Effector memory CD4-positive, alpha-beta T cell (primary cell): ENCODE data around the gene RAPGEF6.

Experiments
- DNase-seq, 3 donors: peaks; one replicate each; pipeline ENCODE4 v3.0.0-alpha.2; 2020
- H3K27ac ChIP-seq: 2 replicates; pipeline ENCODE4 v1.7.0; 2013; ENCODE audit warnings: mild to moderate bottlenecking, low read length, moderate library complexity; ENCODE audit not compliant: insufficient read depth, poor library complexity, severe bottlenecking
- H3K27me3 ChIP-seq: replicated peaks from 2 replicates; pipeline ENCODE4 v1.7.0; 2013; ENCODE audit warnings: mild to moderate bottlenecking, low read length; ENCODE audit not compliant: insufficient read depth, control insufficient read depth, poor library complexity, severe bottlenecking
- H3K36me3 ChIP-seq: 2 replicates; pipeline ENCODE4 v1.7.0; 2013; ENCODE audit warnings: mild to moderate bottlenecking, low read length, moderate library complexity; ENCODE audit not compliant: control insufficient read depth, insufficient read depth
- H3K4me1 ChIP-seq: 2 replicates; pipeline ENCODE4 v1.7.0; 2013; ENCODE audit warnings: low read length, mild to moderate bottlenecking; ENCODE audit not compliant: control insufficient read depth, insufficient read depth, poor library complexity, severe bottlenecking
- H3K4me3 ChIP-seq: 2 replicates; pipeline ENCODE4 v1.7.0; 2013; ENCODE audit warnings: low read length, low read depth, mild to moderate bottlenecking; ENCODE audit not compliant: insufficient read depth, poor library complexity, severe bottlenecking
- H3K9me3 ChIP-seq: 2 replicates; pipeline ENCODE4 v1.7.0; 2013; ENCODE audit warnings: mild to moderate bottlenecking, low read length, moderate library complexity; ENCODE audit not compliant: control insufficient read depth

The RAPGEF6 gene

DNA sequence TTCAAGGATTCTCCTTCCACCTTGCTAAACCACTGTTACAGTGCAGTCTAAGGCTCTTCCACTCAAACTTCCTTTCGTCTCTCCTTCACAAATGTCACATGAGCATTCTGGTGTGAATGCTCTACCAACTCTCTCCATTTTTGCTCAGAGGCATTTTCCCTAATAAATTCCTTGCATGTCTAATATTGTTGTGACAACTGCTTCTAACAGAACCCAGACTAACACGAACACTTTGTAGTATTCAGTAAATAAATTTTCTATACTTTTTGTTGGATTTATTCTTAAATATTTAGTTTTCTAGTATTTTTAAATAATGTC is 24.0 kb downstream of the RAPGEF6 start:
- H3K4me1 ChIP-seq: peaks cover 18% of the 10 kb centered on the region
- no peaks in the 10 kb centered on the region for H3K36me3 ChIP-seq
- H3K27me3 ChIP-seq: no peaks in the 10 kb centered on the region
- no peak for DNase-seq
- H3K4me3 ChIP-seq: no peak overlapping the region
- no peaks in the 10 kb centered on the region for H3K9me3 ChIP-seq
- H3K27ac ChIP-seq: no peak overlapping the region

DNA sequence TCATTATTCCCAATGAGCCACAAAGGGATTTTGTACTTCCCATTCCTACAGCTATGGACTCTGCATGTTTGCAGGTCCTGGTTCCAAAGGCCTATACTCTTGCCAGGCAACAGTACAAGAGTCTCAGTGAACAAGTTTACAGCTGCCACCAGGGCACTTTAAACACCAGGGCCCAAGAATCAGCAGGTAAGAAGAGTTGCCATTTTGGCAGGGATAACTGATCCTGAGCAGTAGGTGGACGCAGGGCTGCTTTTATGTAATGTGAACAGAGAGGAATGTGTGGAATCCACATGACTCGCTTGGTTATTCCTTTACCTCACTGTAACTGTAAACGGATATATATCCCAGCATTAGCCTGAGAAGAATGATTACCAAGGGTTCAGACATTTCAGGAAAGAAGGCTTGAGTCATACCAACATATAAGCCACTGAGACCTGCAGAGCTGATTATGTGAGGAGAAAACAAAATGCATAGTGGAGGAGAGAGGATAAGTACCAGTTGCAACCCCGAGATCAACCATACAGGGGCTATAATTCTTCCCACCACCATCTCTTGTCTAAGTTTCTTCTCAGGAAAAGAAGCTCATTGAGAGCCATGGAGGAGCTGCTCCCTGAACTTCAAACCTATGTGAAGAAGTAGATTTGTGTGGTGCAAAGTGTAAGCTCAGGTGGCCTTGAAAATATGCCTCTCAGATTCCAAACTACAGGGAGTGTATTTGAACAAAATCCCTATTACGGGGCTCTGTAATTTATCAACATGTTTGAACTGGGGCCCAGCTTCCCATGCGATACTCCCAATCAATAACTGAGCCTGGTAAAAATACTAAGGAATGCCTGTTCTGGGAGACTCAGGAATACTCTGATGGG is 24.6 kb downstream of the RAPGEF6 start:
- Histone ChIP-seq H3K4me1 (peaks cover 15% of the 10 kb centered on the region), H3K9me3 (no peaks in the 10 kb centered on the region), H3K27me3 (no peaks in the 10 kb centered on the region), H3K27ac (no peak overlapping the region), H3K36me3 (no peaks in the 10 kb centered on the region), H3K4me3 (no peak overlapping the region)
- DNase-seq: no peak

DNA sequence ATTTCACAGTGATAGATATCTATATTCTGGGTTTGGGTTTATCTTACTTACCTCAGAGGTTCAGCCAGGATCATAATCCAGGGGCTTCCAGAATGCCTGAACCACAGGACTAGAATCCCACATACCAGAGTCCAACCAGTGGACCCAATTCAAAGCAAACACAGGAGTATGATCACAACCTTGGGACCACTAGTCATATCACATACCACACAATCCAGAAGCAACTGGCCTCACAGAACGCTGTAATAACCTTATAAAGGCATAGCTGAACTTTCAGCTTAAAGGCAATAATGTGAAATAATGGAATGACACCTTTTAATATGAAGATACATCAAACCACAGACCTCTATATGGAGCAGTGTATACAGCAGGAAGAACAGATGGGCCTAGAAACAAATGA is 25.3 kb downstream of the RAPGEF6 start:
- Histone ChIP-seq H3K27ac (no peak overlapping the region), H3K4me1 (peaks cover 15% of the 10 kb centered on the region)
- no peak for DNase-seq

DNA sequence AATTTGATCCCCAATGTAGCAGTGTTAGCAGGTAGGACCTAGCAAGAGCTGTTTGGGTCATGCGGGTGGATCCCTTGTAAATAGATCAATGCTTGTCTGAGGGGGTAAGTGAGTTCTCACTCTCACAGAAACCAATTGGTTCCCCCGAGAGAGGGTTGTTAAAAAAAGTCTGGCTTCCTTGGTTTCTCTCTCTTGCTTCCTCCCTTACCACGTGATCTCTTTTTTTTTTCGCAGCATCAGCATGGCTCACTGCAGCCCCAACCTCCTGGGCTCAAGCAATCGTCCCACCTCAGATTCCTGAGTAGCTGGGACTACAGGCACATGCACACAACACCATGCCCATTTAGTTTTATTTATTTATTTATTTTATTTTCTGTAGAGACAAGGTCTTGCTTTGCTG is 26.4 kb downstream of the RAPGEF6 start:
- no peak overlapping the region for H3K4me3 ChIP-seq
- H3K27ac ChIP-seq: no peak overlapping the region

More for the DNA sequence above, 25.3 kb downstream of the RAPGEF6 start:
- Histone ChIP-seq H3K4me3 (no peak overlapping the region), H3K36me3 (no peaks in the 10 kb centered on the region), H3K27me3 (no peaks in the 10 kb centered on the region), H3K9me3 (no peaks in the 10 kb centered on the region)

DNA sequence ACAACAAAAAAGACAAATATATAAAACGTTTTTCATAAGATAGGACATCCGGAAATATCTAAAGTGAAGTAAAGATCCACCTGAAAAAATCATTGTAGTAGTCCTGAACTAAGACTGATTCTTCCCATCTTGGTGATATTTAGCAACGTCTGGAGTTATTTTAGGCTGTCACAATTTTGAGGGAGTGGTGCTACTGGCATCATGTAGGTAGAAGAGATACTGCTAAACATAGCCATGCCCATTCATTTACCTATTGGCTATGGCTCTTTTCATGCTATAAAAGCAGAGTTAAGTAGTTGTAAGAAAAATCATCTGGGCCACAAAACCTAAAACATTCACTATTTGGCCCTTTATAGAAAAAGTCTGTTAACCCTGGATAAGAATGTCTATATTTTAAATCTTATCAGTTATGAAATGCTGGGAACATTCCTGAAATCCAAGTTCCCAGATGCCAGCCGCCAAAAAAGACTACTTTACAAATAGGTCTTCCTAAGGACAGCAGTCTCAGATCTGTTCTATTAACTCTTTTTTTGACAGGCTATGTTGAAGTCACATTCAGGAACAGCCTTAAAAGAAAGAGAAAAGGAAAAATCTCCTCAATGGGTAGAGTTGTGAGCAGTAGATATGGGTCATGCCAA is 27.0 kb downstream of the RAPGEF6 start:
- DNase-seq: no peak
- peaks cover 9% of the 10 kb centered on the region for H3K36me3 ChIP-seq
- H3K4me3 ChIP-seq: no peak overlapping the region
- no peaks in the 10 kb centered on the region for H3K9me3 ChIP-seq
- no peak overlapping the region for H3K27ac ChIP-seq
- H3K4me1 ChIP-seq: peaks cover 10% of the 10 kb centered on the region
- no peaks in the 10 kb centered on the region for H3K27me3 ChIP-seq

More for the DNA sequence above, 26.4 kb downstream of the RAPGEF6 start:
- no peak for DNase-seq
- H3K4me1 ChIP-seq: peaks cover 12% of the 10 kb centered on the region
- H3K9me3 ChIP-seq: no peaks in the 10 kb centered on the region
- peaks cover 8% of the 10 kb centered on the region for H3K36me3 ChIP-seq
- no peaks in the 10 kb centered on the region for H3K27me3 ChIP-seq

DNA sequence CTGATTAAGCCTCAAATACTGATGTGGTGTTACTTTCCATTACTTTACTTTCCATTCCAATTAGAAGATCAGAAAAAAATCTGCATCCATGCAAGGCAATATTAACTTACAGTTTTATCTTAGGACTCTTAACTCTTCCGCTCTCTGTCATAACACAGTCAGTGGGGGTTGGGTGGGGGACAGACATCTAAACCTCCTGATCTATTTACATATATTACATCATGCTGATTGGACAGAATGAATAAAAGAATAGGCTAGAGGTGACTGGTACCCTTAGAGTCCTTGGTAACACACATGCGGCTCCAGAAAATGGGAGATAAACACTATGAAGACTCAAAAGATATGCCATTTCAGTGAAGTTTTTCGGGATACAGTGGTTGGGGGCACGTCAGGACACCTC is 27.6 kb downstream of the RAPGEF6 start:
- no peak overlapping the region for H3K27ac ChIP-seq
- peaks cover 10% of the 10 kb centered on the region for H3K4me1 ChIP-seq
- DNase-seq: no peak
- no peaks in the 10 kb centered on the region for H3K27me3 ChIP-seq
- peaks cover 9% of the 10 kb centered on the region for H3K36me3 ChIP-seq
- H3K4me3 ChIP-seq: no peak overlapping the region
- H3K9me3 ChIP-seq: no peaks in the 10 kb centered on the region

DNA sequence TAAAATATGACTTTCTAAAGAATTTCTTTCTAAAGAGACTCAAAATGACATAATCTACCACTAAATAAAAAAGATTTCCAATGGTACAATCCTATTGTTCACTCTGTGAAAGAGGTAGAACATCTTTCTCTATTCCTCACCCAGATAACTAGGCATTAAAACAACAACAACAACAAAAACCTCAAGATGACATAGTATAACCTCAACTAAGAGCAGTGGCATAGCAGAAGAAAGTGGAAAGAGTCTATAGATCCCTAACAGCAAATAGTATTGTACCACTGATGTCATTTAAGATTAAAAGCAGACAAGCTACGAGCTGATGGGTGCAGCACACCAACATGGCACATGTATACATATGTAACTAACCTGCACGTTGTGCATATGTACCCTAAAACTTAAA is 29.9 kb downstream of the RAPGEF6 start:
- Histone ChIP-seq H3K27me3 (no peaks in the 10 kb centered on the region), H3K4me3 (no peak overlapping the region), H3K4me1 (peaks cover 10% of the 10 kb centered on the region), H3K9me3 (no peaks in the 10 kb centered on the region), H3K27ac (no peak overlapping the region), H3K36me3 (peaks cover 9% of the 10 kb centered on the region)
- DNase-seq: no peak

DNA sequence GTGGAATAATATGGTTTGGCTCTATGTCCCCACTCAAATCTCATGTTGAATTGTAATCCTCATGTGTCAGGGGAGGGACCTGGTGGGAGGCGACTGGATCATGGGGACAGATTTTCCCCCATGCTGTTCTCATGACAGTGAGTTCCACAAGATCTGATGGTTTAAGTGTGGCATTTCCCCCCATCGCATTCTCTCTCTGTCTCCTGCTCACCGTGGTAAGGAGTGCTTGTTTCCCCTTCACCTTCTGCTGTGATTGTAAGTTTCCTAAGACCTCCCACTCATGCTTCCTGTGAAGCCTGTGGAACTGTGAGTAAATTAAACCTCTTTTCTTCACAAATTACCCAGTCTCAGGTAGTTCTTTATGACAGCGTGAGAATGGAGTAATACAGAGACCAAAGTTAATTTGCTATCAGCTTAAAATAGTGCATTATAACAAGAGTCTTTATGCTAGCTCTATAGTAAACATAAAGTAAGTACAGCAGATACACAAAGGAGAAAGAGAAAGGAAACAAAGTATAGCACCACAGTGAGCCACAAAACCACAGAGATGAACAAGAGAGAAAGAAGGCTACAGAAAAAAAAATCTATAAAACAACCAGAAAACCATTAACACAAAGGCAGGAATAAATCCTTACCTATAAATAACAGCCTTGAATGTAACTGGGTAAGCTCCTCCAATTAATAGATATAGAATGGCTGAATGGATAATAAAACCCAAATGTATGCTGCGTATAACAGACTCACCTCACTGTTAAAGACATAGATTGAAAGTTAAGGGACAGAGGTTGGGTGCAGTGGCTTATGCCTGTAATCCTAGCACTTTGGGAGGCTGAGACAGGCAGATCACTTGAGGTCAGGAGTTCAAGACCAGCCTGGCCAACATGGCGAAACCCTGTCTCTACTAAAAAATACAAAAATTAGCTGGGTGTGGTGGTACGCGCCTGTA is 39.7 kb downstream of the RAPGEF6 start:
- Histone ChIP-seq H3K9me3 (no peaks in the 10 kb centered on the region), H3K4me1 (peaks cover 12% of the 10 kb centered on the region), H3K27ac (peak overlapping the region; percentile 52), H3K4me3 (peak overlapping the region; percentile 23), H3K27me3 (no peaks in the 10 kb centered on the region), H3K36me3 (no peaks in the 10 kb centered on the region)
- DNase-seq: no peak

DNA sequence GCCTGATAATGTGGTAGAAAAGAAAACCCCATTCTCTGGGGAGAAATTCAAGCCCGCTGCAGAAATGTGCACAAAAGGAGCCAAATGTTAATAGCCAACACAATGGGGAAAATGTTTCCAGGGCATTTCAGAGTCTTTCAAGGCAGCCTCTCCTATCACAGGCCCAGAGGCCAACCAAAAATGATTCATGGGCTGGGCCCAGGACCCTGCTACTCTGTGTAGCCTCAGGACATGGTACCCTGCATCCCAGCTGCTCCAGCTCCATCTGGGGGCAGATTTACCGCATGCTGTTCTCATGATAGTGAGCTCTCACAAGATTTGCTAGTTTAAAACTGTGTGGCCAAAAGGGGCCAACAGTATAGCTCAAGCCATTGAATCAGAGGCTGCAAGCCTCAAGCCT is 41.1 kb downstream of the RAPGEF6 start:
- Histone ChIP-seq H3K27me3 (no peaks in the 10 kb centered on the region), H3K36me3 (no peaks in the 10 kb centered on the region), H3K9me3 (no peaks in the 10 kb centered on the region), H3K4me1 (peaks cover 12% of the 10 kb centered on the region), H3K27ac (no peak overlapping the region), H3K4me3 (no peak overlapping the region)
- no peak for DNase-seq
